Astrocyte (in vitro differentiated cells and primary cell): Measurements from ENCODE around the gene LCOR. TPM values are rescaled to one million over a fixed set of nuclear protein-coding genes. Genes with fewer than 3 reads are reported as not detected.
A peak's percentile ranks its signal among the peaks of the same experiment; 100 is the strongest.

Source experiments
- DNase-seq: peaks from one replicate; pipeline ENCODE4 v3.0.0-alpha.2; 2010; ENCODE audit warnings: low read depth
- FAIRE-seq: peaks from 2 replicates; lab custom pipeline; 2011; peaks lifted over from hg19 to GRCh38; lab: Jason Lieb, UNC
- H2AFZ ChIP-seq: 2 replicates; pipeline ENCODE4 v1.6.0; 2012; ENCODE audit warnings: low read depth, low read length, inconsistent platforms
- H3K27ac ChIP-seq: 2 replicates; pipeline ENCODE4 v1.5.1; 2011; ENCODE audit warnings: low read depth, low read length, inconsistent platforms
- H3K27me3 ChIP-seq: 2 replicates; pipeline ENCODE4 v1.6.0; 2011; ENCODE audit warnings: low read length, inconsistent platforms; ENCODE audit not compliant: insufficient read depth
- H3K36me3 ChIP-seq: 2 replicates; pipeline ENCODE4 v1.5.1; 2011; ENCODE audit warnings: low read length, inconsistent platforms; ENCODE audit not compliant: insufficient read depth
- H3K4me1 ChIP-seq: 2 replicates; pipeline ENCODE4 v1.5.1; 2011; ENCODE audit warnings: low read length, inconsistent platforms; ENCODE audit not compliant: insufficient read depth
- H3K4me2 ChIP-seq: 2 replicates; pipeline ENCODE4 v1.6.0; 2012; ENCODE audit warnings: low read length, inconsistent platforms
- H3K4me3 ChIP-seq: 2 replicates; pipeline ENCODE4 v1.5.1; 2011; ENCODE audit warnings: low read depth, mild to moderate bottlenecking, low read length, inconsistent platforms; ENCODE audit not compliant: insufficient read depth
- H3K79me2 ChIP-seq: 2 replicates; pipeline ENCODE4 v1.6.0; 2012; ENCODE audit warnings: mild to moderate bottlenecking, low read length, inconsistent platforms; ENCODE audit not compliant: insufficient read depth
- H3K9ac ChIP-seq: 2 replicates; pipeline ENCODE4 v1.6.0; 2012; ENCODE audit warnings: mild to moderate bottlenecking, low read length, inconsistent platforms
- H3K9me3 ChIP-seq: 2 replicates; pipeline ENCODE4 v1.5.1; 2012; ENCODE audit warnings: low read depth, mild to moderate bottlenecking, low read length, inconsistent platforms; ENCODE audit not compliant: insufficient read depth
- H4K20me1 ChIP-seq: 2 replicates; pipeline ENCODE4 v1.6.0; 2012; ENCODE audit warnings: low read length, inconsistent platforms; ENCODE audit not compliant: insufficient read depth
- H3K27ac Mint-ChIP-seq: one replicate; pipeline ENCODE4 v1.8.0; 2021; ENCODE audit warnings: mild to moderate bottlenecking, mixed read lengths; ENCODE audit not compliant: unreplicated experiment
- H3K27me3 Mint-ChIP-seq: one replicate; pipeline ENCODE4 v1.8.0; 2021; ENCODE audit warnings: low read depth, mixed read lengths; ENCODE audit not compliant: unreplicated experiment
- H3K36me3 Mint-ChIP-seq: one replicate; pipeline ENCODE4 v1.8.0; 2021; ENCODE audit warnings: low read depth, mixed read lengths; ENCODE audit not compliant: unreplicated experiment
- H3K4me1 Mint-ChIP-seq: one replicate; pipeline ENCODE4 v1.8.0; 2021; ENCODE audit warnings: low read depth, mixed read lengths; ENCODE audit not compliant: unreplicated experiment
- H3K4me3 Mint-ChIP-seq: one replicate; pipeline ENCODE4 v1.8.0; 2021; ENCODE audit warnings: mild to moderate bottlenecking, moderate library complexity, mixed read lengths; ENCODE audit not compliant: unreplicated experiment
- H3K9me3 Mint-ChIP-seq: one replicate; pipeline ENCODE4 v1.8.0; 2021; ENCODE audit warnings: mild to moderate bottlenecking, mixed read lengths; ENCODE audit not compliant: unreplicated experiment
- EZH2 ChIP-seq: IDR thresholded peaks from 2 replicates; pipeline ENCODE4 v1.6.1; 2012; ENCODE audit warnings: mild to moderate bottlenecking, low read length, inconsistent platforms; ENCODE audit not compliant: insufficient read depth
- total RNA-seq: library from RNA; stranded (reverse); gene quantifications from 2 replicates; pipeline ENCODE4 v1.2.1, GENCODE V29; 2021
- TF ChIP-seq, protein P1 (sequence below): IDR thresholded peaks from 2 replicates; pipeline ENCODE4 v1.5.1; 2011; ENCODE audit warnings: low read depth, mild to moderate bottlenecking, inconsistent platforms, low read length, moderate library complexity; ENCODE audit not compliant: insufficient read depth

LCOR gene
- total RNA-seq, 1 donor from 2014 or later = 72.0 TPM

DNA sequence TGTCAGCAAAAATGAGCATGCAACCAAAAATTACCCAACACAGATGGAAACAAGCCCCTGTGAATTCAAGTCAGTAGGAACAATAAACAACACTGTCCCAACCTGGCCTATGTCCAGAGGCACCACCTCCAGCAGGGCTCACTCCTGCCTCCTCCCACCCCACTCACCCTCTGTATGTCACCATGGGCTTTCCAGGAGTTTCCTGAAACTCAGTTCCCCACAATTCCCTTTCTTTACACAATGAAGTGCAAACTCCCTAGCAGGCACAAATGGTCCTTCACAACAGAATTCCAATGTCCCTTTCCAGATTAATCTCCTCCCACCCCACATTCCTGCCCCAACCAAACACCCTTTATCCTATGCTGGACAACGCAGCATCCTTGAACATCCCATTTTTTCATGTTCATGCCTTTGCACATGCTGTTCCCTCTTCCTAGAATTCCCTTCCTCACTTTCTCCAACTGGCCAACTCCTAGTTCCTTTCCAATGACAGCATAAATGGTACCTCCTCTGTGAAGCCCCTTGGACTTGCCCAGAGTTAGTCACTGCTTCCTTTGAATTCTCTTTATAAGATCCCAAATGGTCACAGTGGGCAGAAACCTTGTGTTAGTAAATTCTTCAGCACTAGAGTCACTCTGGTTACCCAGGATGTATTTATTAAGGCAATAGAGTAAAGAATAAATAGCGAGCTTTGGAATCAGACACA is 196.2 kb downstream of the LCOR start:
- Histone ChIP-seq H3K36me3 (no peaks in the 10 kb centered on the region), H3K27ac (no peak overlapping the region), H3K4me1 (peaks cover 20% of the 10 kb centered on the region), H3K79me2 (no peaks in the 10 kb centered on the region), H3K9ac (no peak overlapping the region), H3K27me3 (no peaks in the 10 kb centered on the region), H4K20me1 (no peaks in the 10 kb centered on the region), H3K9me3 (peaks cover 7% of the 10 kb centered on the region), H3K4me2 (peak overlapping the region; percentile 33), H3K4me3 (peak overlapping the region; percentile 3), H2AFZ (no peak overlapping the region)
- H3K4me3 Mint-ChIP-seq = no peak overlapping the region
- peaks cover 10% of the 10 kb centered on the region for H3K27me3 Mint-ChIP-seq
- peaks cover 15% of the 10 kb centered on the region for H3K4me1 Mint-ChIP-seq
- TF ChIP-seq EZH2 = no peak
- TF ChIP-seq, protein P1, sequence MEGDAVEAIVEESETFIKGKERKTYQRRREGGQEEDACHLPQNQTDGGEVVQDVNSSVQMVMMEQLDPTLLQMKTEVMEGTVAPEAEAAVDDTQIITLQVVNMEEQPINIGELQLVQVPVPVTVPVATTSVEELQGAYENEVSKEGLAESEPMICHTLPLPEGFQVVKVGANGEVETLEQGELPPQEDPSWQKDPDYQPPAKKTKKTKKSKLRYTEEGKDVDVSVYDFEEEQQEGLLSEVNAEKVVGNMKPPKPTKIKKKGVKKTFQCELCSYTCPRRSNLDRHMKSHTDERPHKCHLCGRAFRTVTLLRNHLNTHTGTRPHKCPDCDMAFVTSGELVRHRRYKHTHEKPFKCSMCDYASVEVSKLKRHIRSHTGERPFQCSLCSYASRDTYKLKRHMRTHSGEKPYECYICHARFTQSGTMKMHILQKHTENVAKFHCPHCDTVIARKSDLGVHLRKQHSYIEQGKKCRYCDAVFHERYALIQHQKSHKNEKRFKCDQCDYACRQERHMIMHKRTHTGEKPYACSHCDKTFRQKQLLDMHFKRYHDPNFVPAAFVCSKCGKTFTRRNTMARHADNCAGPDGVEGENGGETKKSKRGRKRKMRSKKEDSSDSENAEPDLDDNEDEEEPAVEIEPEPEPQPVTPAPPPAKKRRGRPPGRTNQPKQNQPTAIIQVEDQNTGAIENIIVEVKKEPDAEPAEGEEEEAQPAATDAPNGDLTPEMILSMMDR = no peak
- no peak overlapping the region for H3K27ac Mint-ChIP-seq
- peak; percentile 79 for DNase-seq
- no peaks in the 10 kb centered on the region for H3K36me3 Mint-ChIP-seq
- no peak for FAIRE-seq
- H3K9me3 Mint-ChIP-seq = peaks cover 5% of the 10 kb centered on the region

GRCh38 chr10:97028832-97029178 is 196.7 kb downstream of the LCOR start:
- H3K27me3 ChIP-seq = no peaks in the 10 kb centered on the region
- no peaks in the 10 kb centered on the region for H3K36me3 ChIP-seq
- no peak overlapping the region for H3K9ac ChIP-seq
- H3K4me3 Mint-ChIP-seq = no peak overlapping the region
- H2AFZ ChIP-seq = no peak overlapping the region
- H3K79me2 ChIP-seq = no peaks in the 10 kb centered on the region
- H4K20me1 ChIP-seq = no peaks in the 10 kb centered on the region
- DNase-seq = no peak
- peak overlapping the region; percentile 33 for H3K4me2 ChIP-seq
- TF ChIP-seq, protein P1 = no peak
- TF ChIP-seq EZH2 = no peak
- H3K27ac Mint-ChIP-seq = no peak overlapping the region
- H3K9me3 ChIP-seq = peaks cover 7% of the 10 kb centered on the region
- no peaks in the 10 kb centered on the region for H3K36me3 Mint-ChIP-seq
- H3K4me1 ChIP-seq = peaks cover 14% of the 10 kb centered on the region
- peak overlapping the region; percentile 3 for H3K4me3 ChIP-seq
- H3K27me3 Mint-ChIP-seq = peaks cover 10% of the 10 kb centered on the region
- H3K27ac ChIP-seq = no peak overlapping the region
- FAIRE-seq = no peak
- H3K4me1 Mint-ChIP-seq = peaks cover 11% of the 10 kb centered on the region
- peaks cover 5% of the 10 kb centered on the region for H3K9me3 Mint-ChIP-seq

GRCh38 chr10:97029271-97029670 is 197.2 kb downstream of the LCOR start:
- no peaks in the 10 kb centered on the region for H4K20me1 ChIP-seq
- no peaks in the 10 kb centered on the region for H3K36me3 ChIP-seq
- Mint-ChIP-seq H3K27ac (no peak overlapping the region), H3K9me3 (peaks cover 5% of the 10 kb centered on the region), H3K4me3 (no peak overlapping the region), H3K27me3 (peaks cover 10% of the 10 kb centered on the region), H3K36me3 (no peaks in the 10 kb centered on the region), H3K4me1 (peaks cover 6% of the 10 kb centered on the region)
- peaks cover 10% of the 10 kb centered on the region for H3K4me1 ChIP-seq
- H3K4me2 ChIP-seq = no peak overlapping the region
- DNase-seq (no peak), FAIRE-seq (no peak)
- no peak overlapping the region for H3K27ac ChIP-seq
- H3K79me2 ChIP-seq = no peaks in the 10 kb centered on the region
- no peaks in the 10 kb centered on the region for H3K27me3 ChIP-seq
- H3K9ac ChIP-seq = no peak overlapping the region
- no peak overlapping the region for H3K4me3 ChIP-seq
- TF ChIP-seq EZH2 = no peak
- TF ChIP-seq, protein P1 = no peak
- H2AFZ ChIP-seq = no peak overlapping the region
- H3K9me3 ChIP-seq = peaks cover 7% of the 10 kb centered on the region
